Measurements from ENCODE around the gene BTBD8.

Gene BTBD8

GRCh38 chr1:92219028-92219427, 138.9 kb downstream of the BTBD8 start:
- no peaks in the 10 kb centered on the region for H3K27me3 ChIP-seq (ENCODE audit: insufficient read depth, low read length)
- no peak overlapping the region for H3K4me3 ChIP-seq (ENCODE audit: low read length)
- H3K36me3 ChIP-seq (ENCODE audit: insufficient read depth, low read length), result no peaks in the 10 kb centered on the region
- H3K4me1 ChIP-seq (ENCODE audit: insufficient read depth, low read length), result no peaks in the 10 kb centered on the region
- H3K9me3 ChIP-seq (ENCODE audit: low read length), result no peaks in the 10 kb centered on the region
- no peak overlapping the region for H2AFZ ChIP-seq (ENCODE audit: low read depth, low read length)

GRCh38 chr1:92228401-92228800, 148.3 kb downstream of the BTBD8 start:
- Histone ChIP-seq H3K4me3 (ENCODE audit: low read length) (no peak overlapping the region), H3K27me3 (ENCODE audit: insufficient read depth, low read length) (no peaks in the 10 kb centered on the region), H3K36me3 (ENCODE audit: insufficient read depth, low read length) (no peaks in the 10 kb centered on the region), H3K9me3 (ENCODE audit: low read length) (no peaks in the 10 kb centered on the region), H2AFZ (ENCODE audit: low read depth, low read length) (no peak overlapping the region), H3K4me1 (ENCODE audit: insufficient read depth, low read length) (no peaks in the 10 kb centered on the region)

- Histone ChIP-seq H3K36me3 (ENCODE audit: insufficient read depth, low read length) (no peaks in the 10 kb centered on the region), H3K9me3 (ENCODE audit: low read length) (no peaks in the 10 kb centered on the region), H2AFZ (ENCODE audit: low read depth, low read length) (no peak overlapping the region), H3K4me1 (ENCODE audit: insufficient read depth, low read length) (no peaks in the 10 kb centered on the region), H3K4me3 (ENCODE audit: low read length) (no peak overlapping the region), H3K27me3 (ENCODE audit: insufficient read depth, low read length) (no peaks in the 10 kb centered on the region)
These were observed 150.6 kb downstream of the BTBD8 start for GRCh38 chr1:92230736-92231135.
